Ovary (tissue), 9 donors: ENCODE data around the gene FRMD3. TPM values are rescaled to one million over a fixed set of nuclear protein-coding genes. Genes with fewer than 3 reads are reported as not detected.

Source experiments
- DNase-seq, 5 donors: peaks; one replicate each; pipeline ENCODE4 v3.0.0-alpha.2; 2019 to 2020
- H3K27ac ChIP-seq, 2 donors: fragments of 200-600 bp; one replicate each; pipeline versions ENCODE4 v1.5.1 to v1.8.0; 2019 to 2022
- H3K27me3 ChIP-seq: fragments of 200-600 bp; one replicate; pipeline ENCODE4 v1.8.0; 2022
- H3K36me3 ChIP-seq: fragments of 200-600 bp; sonication (generic); one replicate; pipeline ENCODE4 v1.5.1; 2019
- H3K4me1 ChIP-seq: one replicate; pipeline ENCODE4 v1.8.1; 2013; ENCODE audit warnings: mild to moderate bottlenecking, moderate library complexity; ENCODE audit not compliant: insufficient read depth
- H3K4me3 ChIP-seq: fragments of 200-600 bp; sonication (generic); one replicate; pipeline ENCODE4 v1.5.1; 2017
- H3K9me3 ChIP-seq, 2 donors: fragments of 200-600 bp in 1 of 2; sonication (generic) in 1 of 2; one replicate each; pipeline versions ENCODE4 v1.5.1 to v1.8.1; 2013 to 2019; ENCODE audit warnings: mild to moderate bottlenecking in 1 of 2, moderate library complexity in 1 of 2
- CTCF ChIP-seq, 3 donors: fragments of 450-650 bp in 2 of 3; fragments of 200-600 bp in 1 of 3; IDR thresholded peaks; one replicate each; pipeline versions ENCODE4 v1.5.1 to v1.8.0; 2016 to 2022; ENCODE audit warnings: antibody characterized with exemption in 3 of 3, mild to moderate bottlenecking in 1 of 3
- EP300 ChIP-seq: sonication (generic); formaldehyde crosslinking; IDR thresholded peaks from one replicate; pipeline ENCODE4 v1.6.1; 2017; ENCODE audit warnings: antibody characterized with exemption
- POLR2A ChIP-seq: fragments of 450-650 bp; IDR thresholded peaks from one replicate; pipeline ENCODE4 v1.6.1; 2017; ENCODE audit warnings: antibody characterized with exemption, mild to moderate bottlenecking, moderate library complexity
- WGBS, 3 donors: extraction: QIAGEN DNeasy Blood & Tissue Kit in 1 of 3; methylation state at CpG; one replicate each; pipeline versions ENCODE4 v1.1.5 to v1.1.7; 2013 to 2017; 5-methylcytosine and 5-hydroxymethylcytosine counted together
- intact Hi-C, 4 donors: fragments of 100-400 bp; cut with DNase I; formaldehyde crosslinking; loops; one replicate each; pipeline versions ENCODE4 v1.11.0 to v1.15.1; 2022 to 2023
- polyA plus RNA-seq, 2 donors: library from polyadenylated mRNA; stranded (reverse); fragments of 200-250 nt in 1 of 2; fragments of 350-450 nt in 1 of 2; fragmentation: Illumina TruSeq in 1 of 2; extraction: RNeasy Lipid Tissue Mini Kit (QIAGEN cat#74804) in 1 of 2; gene quantifications; one replicate each; pipeline ENCODE4 v1.2.3, GENCODE V29; 2013 to 2014
- total RNA-seq, 7 donors: library from RNA; depleted of rRNA in 2 of 7; stranded (reverse); fragments of >200 nt in 2 of 7; fragmentation: NEBNext Ultra II Directional in 3 of 7; extraction: Animal tissue kit (Norgen Biotek cat#: 25700) in 3 of 7; gene quantifications; one replicate each; pipeline versions ENCODE4 v1.1.0 to v1.2.4, GENCODE V29; 2016 to 2023
- donor health status: DM: no; HTN: no; CAD: no; lungs with moderate emphysema.
- donor health status: DM: no; HTN: no; CAD: no.
- donor health status: Bipolar disorder and iron deficiency.
- donor health status: DM: yes; HTN: yes; CAD: no.
- donor health status: DM: no; HTN: no; CAD: no.
- donor health status: DM: yes; HTN: yes; CAD: no.

Gene FRMD3
- total and polyA plus RNA-seq, 9 donors: 0.83 to 9.1 (median 4.2) TPM

GRCh38 chr9:83219924-83220438, 318.2 kb downstream of the FRMD3 start:
- intact Hi-C loops: loop anchor here in 1 of 4 donors (10.0 kb wide), 1 partner anchor 315 kb away; the partner anchor contains the start of gene FRMD3
- H3K4me1 ChIP-seq: no peaks in the 10 kb centered on the region
- WGBS, 3 donors: 26 to 55% (median 35%) methylated on average over 12 of the region's 12 CpGs
- TF ChIP-seq EP300: no peak
- no peak for TF ChIP-seq POLR2A
- peak in 1 of 3 donors; percentile 5 for TF ChIP-seq CTCF (IDR thresholded peaks at IDR 0.05)
- no peak for DNase-seq
- H3K36me3 ChIP-seq: no peaks in the 10 kb centered on the region
- H3K9me3 ChIP-seq: no peaks in the 10 kb centered on the region
- no peaks in the 10 kb centered on the region for H3K27me3 ChIP-seq
- peak overlapping the region in 1 of 2 donors; percentile 6 for H3K27ac ChIP-seq
- H3K4me3 ChIP-seq: peak overlapping the region; percentile 46

GRCh38 chr9:83219154-83219923, 318.9 kb downstream of the FRMD3 start:
- intact Hi-C loops: loop anchor here in 1 of 4 donors (10.0 kb wide), 1 partner anchor 315 kb away; the partner anchor contains the start of gene FRMD3
- TF ChIP-seq POLR2A (no peak), CTCF (IDR thresholded peaks at IDR 0.05) (no peak), EP300 (no peak)
- H3K36me3 ChIP-seq: no peaks in the 10 kb centered on the region
- no peaks in the 10 kb centered on the region for H3K4me1 ChIP-seq
- DNase-seq: peak; percentile 71 to 87 (median 75)
- 1 to 21% (median 2%) methylated on average over 40 of the region's 40 CpGs for WGBS, 3 donors
- peak overlapping the region in 1 of 2 donors; percentile 52 for H3K27ac ChIP-seq
- H3K4me3 ChIP-seq: peak overlapping the region; percentile 46
- no peaks in the 10 kb centered on the region for H3K27me3 ChIP-seq
- no peaks in the 10 kb centered on the region for H3K9me3 ChIP-seq

GRCh38 chr9:83218411-83219090, 319.6 kb downstream of the FRMD3 start:
- H3K27ac ChIP-seq: peak overlapping the region in 1 of 2 donors; percentile 52
- H3K4me1 ChIP-seq: no peaks in the 10 kb centered on the region

More at GRCh38 chr9:83218411-83219090, 319.6 kb downstream of the FRMD3 start:
- no peak for TF ChIP-seq POLR2A
- TF ChIP-seq CTCF (IDR thresholded peaks at IDR 0.05): no peak
- no peak for TF ChIP-seq EP300
- no peak for DNase-seq
- intact Hi-C loops: loop anchor here in 1 of 4 donors (10.0 kb wide), 1 partner anchor 316 kb away; the partner anchor contains the start of gene FRMD3
- Histone ChIP-seq H3K27me3 (no peaks in the 10 kb centered on the region), H3K4me3 (peak overlapping the region; percentile 46), H3K36me3 (no peaks in the 10 kb centered on the region), H3K9me3 (no peaks in the 10 kb centered on the region)
- 48 to 62% (median 53%) methylated on average over 11 of the region's 11 CpGs for WGBS, 3 donors
